ENCODE data around the gene RAB26.

DNA sequence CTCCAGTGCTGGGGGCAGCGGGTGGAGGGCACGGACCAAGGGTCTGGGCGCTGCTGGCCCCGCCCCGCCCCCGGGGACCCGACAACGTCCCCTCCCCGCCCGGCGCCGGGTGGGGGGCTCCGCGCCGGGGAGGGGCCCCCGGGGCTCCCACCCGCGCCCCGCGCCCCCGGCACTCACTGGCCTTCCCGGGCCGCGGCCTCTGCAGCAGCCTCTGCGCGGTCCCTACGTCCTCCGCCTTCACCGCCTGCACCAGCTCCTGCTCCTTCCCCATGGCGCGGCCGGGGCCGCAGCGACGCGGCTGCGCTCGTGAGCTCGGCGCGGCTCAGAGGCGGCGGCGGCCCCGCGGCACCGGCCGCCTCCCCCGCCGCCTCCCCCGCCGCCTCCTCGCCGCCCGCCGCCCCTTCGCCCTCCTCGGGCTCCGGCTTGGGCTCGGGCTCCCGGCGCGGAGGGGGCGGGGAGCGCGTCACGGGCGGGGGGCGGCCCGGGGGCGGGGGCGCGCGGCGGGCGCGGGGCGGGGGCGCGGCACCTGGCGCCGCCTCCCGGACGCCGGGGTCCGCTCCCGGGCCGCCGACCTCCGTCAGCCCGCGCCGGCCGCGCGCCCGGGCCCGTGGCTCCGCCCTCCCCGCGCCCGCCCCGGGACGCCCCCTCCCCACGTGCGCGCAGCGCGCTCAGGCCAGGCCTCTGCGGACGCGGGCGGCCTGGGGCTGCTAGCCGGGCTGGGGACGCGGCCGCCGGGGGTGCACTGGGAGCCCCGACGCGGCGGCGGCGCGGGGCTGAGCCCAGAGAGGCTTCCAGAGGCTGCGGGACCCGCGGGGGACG, 47.9 kb downstream of the RAB26 start, which contains the start of gene CASKIN1:
- TF ChIP-seq, protein P1, sequence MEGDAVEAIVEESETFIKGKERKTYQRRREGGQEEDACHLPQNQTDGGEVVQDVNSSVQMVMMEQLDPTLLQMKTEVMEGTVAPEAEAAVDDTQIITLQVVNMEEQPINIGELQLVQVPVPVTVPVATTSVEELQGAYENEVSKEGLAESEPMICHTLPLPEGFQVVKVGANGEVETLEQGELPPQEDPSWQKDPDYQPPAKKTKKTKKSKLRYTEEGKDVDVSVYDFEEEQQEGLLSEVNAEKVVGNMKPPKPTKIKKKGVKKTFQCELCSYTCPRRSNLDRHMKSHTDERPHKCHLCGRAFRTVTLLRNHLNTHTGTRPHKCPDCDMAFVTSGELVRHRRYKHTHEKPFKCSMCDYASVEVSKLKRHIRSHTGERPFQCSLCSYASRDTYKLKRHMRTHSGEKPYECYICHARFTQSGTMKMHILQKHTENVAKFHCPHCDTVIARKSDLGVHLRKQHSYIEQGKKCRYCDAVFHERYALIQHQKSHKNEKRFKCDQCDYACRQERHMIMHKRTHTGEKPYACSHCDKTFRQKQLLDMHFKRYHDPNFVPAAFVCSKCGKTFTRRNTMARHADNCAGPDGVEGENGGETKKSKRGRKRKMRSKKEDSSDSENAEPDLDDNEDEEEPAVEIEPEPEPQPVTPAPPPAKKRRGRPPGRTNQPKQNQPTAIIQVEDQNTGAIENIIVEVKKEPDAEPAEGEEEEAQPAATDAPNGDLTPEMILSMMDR (IDR thresholded peaks at IDR 0.05), result no peak
- TF ChIP-seq EZH2phosphoT487 (IDR thresholded peaks at IDR 0.05), result no peak

Data from neural progenitor cell (in vitro differentiated cells).